DMS 273 (cell line): Measurements from ENCODE around the gene TRAF3IP3.
"Not testable (repeated sequence)": the region's sequence is repeated elsewhere in the genome, so short reads cannot be mapped to it uniquely, and the experiment has no call there.

Experiments
- DNase-seq: peaks from one replicate; lab custom pipeline; 2025; ENCODE audit not compliant: unreplicated experiment; lab: John Stamatoyannopoulos, UW

TRAF3IP3 gene

GRCh38 chr1:209791920-209792319, 36.1 kb downstream of the TRAF3IP3 start:
- no peak for DNase-seq

GRCh38 chr1:209793711-209794110, 37.9 kb downstream of the TRAF3IP3 start:
- DNase-seq: not testable (repeated sequence)

- peak; percentile 23 for DNase-seq
Observed at GRCh38 chr1:209797978-209798639, 42.3 kb downstream of the TRAF3IP3 start.

GRCh38 chr1:209800984-209801834, 45.4 kb downstream of the TRAF3IP3 start:
- peak; percentile 69 for DNase-seq

- DNase-seq: peak; percentile 52
Observed at GRCh38 chr1:209802117-209802779, 46.4 kb downstream of the TRAF3IP3 start.

- no peak for DNase-seq
Observed at GRCh38 chr1:209802780-209803152, 46.9 kb downstream of the TRAF3IP3 start.

GRCh38 chr1:209803568-209803967, 47.7 kb downstream of the TRAF3IP3 start:
- DNase-seq: no peak

- no peak for DNase-seq
Observed at GRCh38 chr1:209805341-209805781, 49.5 kb downstream of the TRAF3IP3 start.

GRCh38 chr1:209805875-209806760, 50.3 kb downstream of the TRAF3IP3 start, which contains the start of gene IRF6:
TSS of gene IRF6 (minus strand) at chr1:209806142. CDS start at chr1:209801413, 4,729 bp downstream.
- DNase-seq: no peak

- DNase-seq: peak; percentile 37
Observed at GRCh38 chr1:209807509-209807908, 51.7 kb downstream of the TRAF3IP3 start.

GRCh38 chr1:209808059-209808581, 52.3 kb downstream of the TRAF3IP3 start:
- DNase-seq: peak; percentile 88

GRCh38 chr1:209809611-209810010, 53.8 kb downstream of the TRAF3IP3 start:
- no peak for DNase-seq

- no peak for DNase-seq
Observed at GRCh38 chr1:209810783-209811182, 54.9 kb downstream of the TRAF3IP3 start.

- no peak for DNase-seq
Observed at GRCh38 chr1:209813902-209814301, 58.0 kb downstream of the TRAF3IP3 start.

- DNase-seq: no peak
Observed at GRCh38 chr1:209815490-209815889, 59.6 kb downstream of the TRAF3IP3 start.

- DNase-seq: peak; percentile 82
Observed at GRCh38 chr1:209815931-209816341, 60.1 kb downstream of the TRAF3IP3 start.

GRCh38 chr1:209816923-209817322, 61.1 kb downstream of the TRAF3IP3 start:
- DNase-seq: no peak

GRCh38 chr1:209817691-209818090, 61.8 kb downstream of the TRAF3IP3 start:
- no peak for DNase-seq

GRCh38 chr1:209819058-209819457, 63.2 kb downstream of the TRAF3IP3 start:
- DNase-seq: no peak

- DNase-seq: no peak
Observed at GRCh38 chr1:209820986-209821385, 65.1 kb downstream of the TRAF3IP3 start.
